T-helper 2 cell treated with Interferon-gamma antibody and Interleukin-4, amounts not matched to agents 100 ng/mL and 5 ng/mL, for 36 hours (primary cell): ENCODE measurements around the gene AMOTL2. TPM values are rescaled to one million over a fixed set of nuclear protein-coding genes. Genes with fewer than 3 reads are reported as not detected.

Experiments used
- intact Hi-C: fragments of 100-400 bp; cut with micrococcal nuclease; formaldehyde crosslinking; loops from one replicate; pipeline ENCODE4 v1.15.1; 2023
- total RNA-seq: library from RNA; stranded (reverse); gene quantifications from 2 replicates; pipeline ENCODE4 v1.2.3, GENCODE V29; 2022

Gene AMOTL2
- total RNA-seq, 1 donor from 2014 or later: not detected

- intact Hi-C loops: no loop called here
Measured at GRCh38 chr3:134317106-134317947, 56.9 kb downstream of the AMOTL2 start.

GRCh38 chr3:134315286-134316106 lies 58.8 kb downstream of the AMOTL2 start:
- intact Hi-C loops: no loop called here

GRCh38 chr3:134314588-134315285 lies 59.5 kb downstream of the AMOTL2 start:
- intact Hi-C loops: no loop called here

DNA sequence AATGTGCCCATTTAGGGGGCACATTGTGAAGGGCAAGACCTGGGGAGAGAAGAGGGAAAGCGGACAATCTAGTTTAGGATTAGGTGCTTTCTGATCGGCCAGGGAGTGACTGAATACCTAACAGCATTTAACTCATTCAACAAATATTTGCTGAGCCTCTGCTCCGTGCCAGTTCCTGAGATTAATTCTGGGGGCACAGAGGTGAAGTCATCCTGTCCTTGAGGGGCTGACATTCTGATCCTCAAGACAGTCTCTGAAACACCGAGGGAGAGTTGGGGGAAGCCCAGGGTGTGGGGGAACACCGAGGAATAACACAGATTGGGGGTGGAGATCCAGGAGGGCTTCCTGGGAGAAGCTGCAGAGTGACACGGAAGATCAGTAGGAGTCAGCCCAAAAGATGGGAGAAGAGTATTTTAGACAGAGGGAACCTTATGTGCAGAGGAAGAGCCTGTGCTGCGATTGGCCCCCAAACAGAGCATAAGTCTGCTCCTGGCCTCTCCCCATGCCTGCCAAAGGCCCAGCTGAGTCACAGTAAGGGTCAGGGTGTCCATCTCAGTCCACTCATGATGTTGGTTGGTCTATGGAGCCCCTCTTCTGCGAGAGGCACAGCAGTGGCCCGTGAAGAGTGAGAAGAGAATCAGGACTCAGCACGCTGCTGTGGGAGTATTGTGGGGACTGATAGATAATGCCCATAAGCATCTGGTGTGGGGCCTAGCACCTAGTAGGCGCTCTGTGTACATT lies 60.2 kb downstream of the AMOTL2 start:
- intact Hi-C loops: no loop called here

GRCh38 chr3:134312873-134313846 lies 61.1 kb downstream of the AMOTL2 start:
- intact Hi-C loops: no loop called here

DNA sequence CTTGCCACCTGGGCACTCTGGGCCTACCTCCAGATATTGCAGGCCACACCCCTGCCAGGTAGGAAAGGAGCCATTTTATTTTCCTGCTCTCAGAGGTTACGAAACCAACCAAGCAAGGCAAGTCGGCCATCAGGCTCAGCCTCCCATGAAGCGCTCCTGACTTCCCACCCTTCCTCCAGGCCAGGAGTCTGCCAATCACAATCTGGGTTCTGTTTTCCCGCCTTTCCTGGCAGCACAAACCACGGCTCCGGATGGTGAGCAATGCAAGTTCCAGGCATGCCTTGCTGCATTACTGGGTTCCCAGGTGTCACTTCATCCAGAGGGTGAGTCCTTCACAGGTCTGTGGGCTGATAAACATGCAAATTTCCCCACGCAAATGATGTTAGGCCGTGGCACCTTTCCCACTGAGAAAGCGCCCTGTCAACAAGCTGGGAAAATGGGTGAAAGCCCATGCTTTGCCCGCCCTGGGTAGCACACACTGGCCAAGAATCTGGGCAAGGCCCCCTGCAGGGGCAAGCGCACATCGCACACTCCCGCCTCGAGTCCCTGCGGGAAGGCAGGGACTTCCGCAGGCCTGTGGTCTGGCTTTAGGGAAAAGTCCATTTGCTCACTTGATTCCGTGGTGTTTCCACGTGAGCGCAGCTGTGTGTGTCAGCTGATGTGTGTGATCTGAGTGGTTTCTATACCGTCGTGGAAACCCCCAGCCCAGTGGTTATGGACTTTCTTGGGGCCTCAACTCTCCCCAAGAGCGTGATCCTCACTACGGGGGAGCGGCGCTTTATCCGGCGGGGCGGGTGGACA lies 62.0 kb downstream of the AMOTL2 start:
- intact Hi-C loops: no loop called here

- intact Hi-C loops: no loop called here
Measured at GRCh38 chr3:134311693-134312071, 62.6 kb downstream of the AMOTL2 start.

GRCh38 chr3:134311265-134311664 lies 63.0 kb downstream of the AMOTL2 start:
- intact Hi-C loops: no loop called here

GRCh38 chr3:134309987-134310700 lies 64.1 kb downstream of the AMOTL2 start:
- intact Hi-C loops: loop anchor here (5.0 kb wide), 1 partner anchor 98 kb away; no protein-coding TSS in a partner anchor

GRCh38 chr3:134308350-134308891 lies 65.8 kb downstream of the AMOTL2 start:
- intact Hi-C loops: loop anchor here (1.0 to 5.0 kb wide), 3 partner anchors 71 to 166 kb away; no protein-coding TSS in a partner anchor

GRCh38 chr3:134307425-134307824 lies 66.8 kb downstream of the AMOTL2 start:
- intact Hi-C loops: loop anchor here (5.0 kb wide), 1 partner anchor 95 kb away; no protein-coding TSS in a partner anchor

DNA sequence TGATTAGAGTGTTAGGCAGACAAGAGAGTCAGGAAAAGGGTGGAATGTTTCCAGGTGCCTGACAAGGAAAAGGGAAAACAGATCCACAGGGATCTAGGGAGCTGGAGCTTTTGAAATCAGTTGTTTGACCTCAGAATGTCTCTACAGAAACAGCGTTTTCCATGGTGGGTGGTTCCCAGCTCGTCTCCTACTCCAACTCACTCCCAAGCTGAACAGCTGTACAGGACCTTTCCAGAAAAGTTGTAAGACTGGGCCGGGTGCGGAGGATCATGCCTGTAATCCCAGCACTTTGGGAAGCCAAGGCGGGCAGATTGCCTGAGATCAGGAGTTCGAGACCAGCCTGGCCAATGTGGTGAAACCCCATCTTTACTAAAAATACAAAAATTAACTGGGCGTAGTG lies 67.9 kb downstream of the AMOTL2 start:
- intact Hi-C loops: loop anchor here (5.0 kb wide), 1 partner anchor 94 kb away; no protein-coding TSS in a partner anchor

Other genes starting within 250 kb of the AMOTL2 start
- 8.3 TPM in 2 replicates for gene RYK, start 123.6 kb downstream of the AMOTL2 start, total RNA-seq
- gene ANAPC13, start 111.5 kb upstream of the AMOTL2 start, total RNA-seq: 25.1 and 27.9 TPM in 2 replicates
- 21.9 and 27.0 TPM in 2 replicates for gene CEP63, start 111.6 kb upstream of the AMOTL2 start, total RNA-seq